Measurements from ENCODE around the gene BRME1.

DNA sequence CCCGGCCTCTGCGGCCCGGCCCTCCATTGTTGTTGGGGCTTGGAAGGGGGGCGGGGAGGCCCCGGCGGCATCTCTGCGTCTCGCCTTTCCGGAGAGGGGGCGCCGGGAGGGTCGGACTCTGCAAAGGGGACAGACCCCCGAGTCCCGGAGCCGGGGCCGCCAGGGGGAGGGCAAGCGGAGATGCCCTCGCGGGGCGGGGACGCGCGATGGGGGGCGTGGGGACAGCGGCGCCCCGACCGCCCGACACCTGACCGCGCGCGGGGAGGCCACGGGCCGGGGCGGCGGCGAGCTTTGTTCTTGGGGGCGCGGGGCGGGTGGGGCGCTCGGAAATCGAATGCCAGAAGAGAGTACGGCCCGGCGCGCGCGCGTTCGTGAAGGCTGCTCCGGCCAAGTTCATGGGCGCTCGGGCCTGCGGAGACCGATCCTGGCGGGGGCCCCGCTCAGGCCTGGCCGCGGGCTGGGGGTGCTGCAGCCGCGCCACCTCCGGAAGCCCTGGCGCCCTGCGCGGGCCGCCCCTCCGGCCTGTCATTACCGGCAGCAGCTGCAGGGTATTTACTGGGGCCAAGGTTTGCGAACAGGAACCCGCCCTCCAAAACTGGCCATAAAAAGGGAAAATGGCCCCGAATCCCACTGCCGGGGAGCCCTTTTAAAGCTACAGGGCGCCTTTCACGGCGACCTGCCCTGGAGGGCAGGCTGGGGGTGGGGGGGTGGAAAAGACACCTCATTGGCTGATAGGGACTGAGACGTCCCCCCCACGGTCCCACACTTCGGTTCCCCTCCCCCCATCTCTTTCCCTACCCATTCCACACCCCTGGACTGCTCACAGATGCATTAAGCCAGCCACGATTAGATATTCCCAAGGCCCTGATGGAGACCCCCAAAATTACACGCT is 40.1 kb downstream of the BRME1 start:
- no peak for TF ChIP-seq EZH2 (IDR thresholded peaks at IDR 0.05; ENCODE audit: borderline replicate concordance)
- TF ChIP-seq, protein P1, sequence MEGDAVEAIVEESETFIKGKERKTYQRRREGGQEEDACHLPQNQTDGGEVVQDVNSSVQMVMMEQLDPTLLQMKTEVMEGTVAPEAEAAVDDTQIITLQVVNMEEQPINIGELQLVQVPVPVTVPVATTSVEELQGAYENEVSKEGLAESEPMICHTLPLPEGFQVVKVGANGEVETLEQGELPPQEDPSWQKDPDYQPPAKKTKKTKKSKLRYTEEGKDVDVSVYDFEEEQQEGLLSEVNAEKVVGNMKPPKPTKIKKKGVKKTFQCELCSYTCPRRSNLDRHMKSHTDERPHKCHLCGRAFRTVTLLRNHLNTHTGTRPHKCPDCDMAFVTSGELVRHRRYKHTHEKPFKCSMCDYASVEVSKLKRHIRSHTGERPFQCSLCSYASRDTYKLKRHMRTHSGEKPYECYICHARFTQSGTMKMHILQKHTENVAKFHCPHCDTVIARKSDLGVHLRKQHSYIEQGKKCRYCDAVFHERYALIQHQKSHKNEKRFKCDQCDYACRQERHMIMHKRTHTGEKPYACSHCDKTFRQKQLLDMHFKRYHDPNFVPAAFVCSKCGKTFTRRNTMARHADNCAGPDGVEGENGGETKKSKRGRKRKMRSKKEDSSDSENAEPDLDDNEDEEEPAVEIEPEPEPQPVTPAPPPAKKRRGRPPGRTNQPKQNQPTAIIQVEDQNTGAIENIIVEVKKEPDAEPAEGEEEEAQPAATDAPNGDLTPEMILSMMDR (IDR thresholded peaks at IDR 0.05; ENCODE audit: poor library complexity), result no peak
